HG03097 (cell line): ENCODE measurements around the gene B3GLCT.
"Not testable (repeated sequence)": the region's sequence is repeated elsewhere in the genome, so short reads cannot be mapped to it uniquely, and the experiment has no call there.

ENCODE experiments used
- ATAC-seq: cut with Tn5 transposase; IDR thresholded peaks from one replicate; pipeline ENCODE4 v1.9.1; 2021; ENCODE audit not compliant: unreplicated experiment, low FRiP score

The B3GLCT gene

GRCh38 chr13:31199849-31200636 lies at the start of gene B3GLCT:
TSS of gene B3GLCT (plus strand) at chr13:31199975. CDS start at chr13:31200085, 110 bp downstream.
- ATAC-seq = peak; percentile 78

- no peak for ATAC-seq
These were observed 49.3 kb upstream of the B3GLCT start for GRCh38 chr13:31150315-31150985.

GRCh38 chr13:31151837-31152236 lies 47.9 kb upstream of the B3GLCT start:
- ATAC-seq = no peak

GRCh38 chr13:31154939-31155338 lies 44.8 kb upstream of the B3GLCT start:
- ATAC-seq = no peak

GRCh38 chr13:31159306-31159705 lies 40.5 kb upstream of the B3GLCT start:
- ATAC-seq = no peak

GRCh38 chr13:31160857-31161556 lies 38.8 kb upstream of the B3GLCT start:
- peak; percentile 23 for ATAC-seq

GRCh38 chr13:31161557-31162150 lies 38.1 kb upstream of the B3GLCT start, which contains the start of gene HSPH1:
TSS of gene HSPH1 (minus strand) at chr13:31161904. CDS start at chr13:31161582, 322 bp downstream.
- ATAC-seq = peak; percentile 83

- ATAC-seq = peak; percentile 86
These were observed 37.4 kb upstream of the B3GLCT start for GRCh38 chr13:31162151-31163008.

- no peak for ATAC-seq
These were observed 33.2 kb upstream of the B3GLCT start for GRCh38 chr13:31166591-31166990.

- peak; percentile 73 for ATAC-seq
These were observed 32.3 kb upstream of the B3GLCT start for GRCh38 chr13:31167490-31167889.

GRCh38 chr13:31168166-31168565 lies 31.6 kb upstream of the B3GLCT start:
- no peak for ATAC-seq

- no peak for ATAC-seq
These were observed 31.0 kb upstream of the B3GLCT start for GRCh38 chr13:31168736-31169135.

- no peak for ATAC-seq
These were observed 27.8 kb upstream of the B3GLCT start for GRCh38 chr13:31172001-31172400.

GRCh38 chr13:31172535-31172934 lies 27.2 kb upstream of the B3GLCT start:
- no peak for ATAC-seq

GRCh38 chr13:31174018-31174417 lies 25.8 kb upstream of the B3GLCT start:
- ATAC-seq = no peak

- ATAC-seq = no peak
These were observed 23.8 kb upstream of the B3GLCT start for GRCh38 chr13:31175847-31176532.

GRCh38 chr13:31177813-31178495 lies 21.8 kb upstream of the B3GLCT start:
- not testable (repeated sequence) for ATAC-seq

GRCh38 chr13:31179241-31179640 lies 20.5 kb upstream of the B3GLCT start:
- ATAC-seq = no peak

GRCh38 chr13:31179754-31180153 lies 20.0 kb upstream of the B3GLCT start:
- ATAC-seq = no peak
